HCT116 (cell line): ENCODE measurements around the gene BCKDHB. TPM values are rescaled to one million over a fixed set of nuclear protein-coding genes. Genes with fewer than 3 reads are reported as not detected.

Experiments
- ATAC-seq: fragments of 200-7000 bp; cut with Tn5 transposase; 2 replicates; pipeline ENCODE4 v1.9.1; 2020; ENCODE audit warnings: mild to moderate bottlenecking, moderate library complexity
- BruUV-seq: library from RNA; stranded (reverse); fragments of 400-500 nt; replicated peaks from 2 replicates; lab custom pipeline; 2021; lab: Mats Ljungman, UMichigan
- CTCF ChIA-PET: fragments of 300-600 bp; sonication (Branson Sonifier 250); formaldehyde crosslinking; loops from one replicate; lab custom pipeline; 2021; ENCODE audit warnings: antibody characterized with exemption; lab: Charles Lee
- POLR2A ChIA-PET: fragments of 300-600, 350-600 bp; sonication (Branson Sonifier 250); formaldehyde crosslinking; loops from one replicate; lab custom pipeline; 2021; ENCODE audit warnings: antibody characterized with exemption; lab: Charles Lee
- RAD21 ChIA-PET, 2 experiments: fragments of 300-600 bp; sonication (Branson Sonifier 250); formaldehyde crosslinking; loops; one replicate each; lab custom pipeline; 2023; ENCODE audit warnings: low total read pairs in 2 of 2; ENCODE audit not compliant: uncharacterized antibody in 2 of 2, unreplicated experiment in 2 of 2, low non-redundant PET in 1 of 2; lab: Charles Lee
- DNase-seq: peaks from one replicate; pipeline ENCODE4 v3.0.0-alpha.2; 2010; ENCODE audit warnings: low read depth, low spot score
- H2AFZ ChIP-seq: fragments of 200-600 bp; shearing (Covaris generic), sonication (generic); 2 replicates; pipeline ENCODE4 v1.6.1; 2017; ENCODE audit warnings: low read depth, mixed run types, mixed read lengths, antibody characterized with exemption, low read length; ENCODE audit not compliant: poor library complexity, severe bottlenecking
- H3K27ac ChIP-seq: 2 replicates; pipeline ENCODE4 v1.5.1; 2012; ENCODE audit warnings: low read depth, low read length
- H3K27me3 ChIP-seq: fragments of 200-600 bp; sonication (generic); 2 replicates; pipeline ENCODE4 v1.6.1; 2016; ENCODE audit warnings: mixed run types, low read length, mixed read lengths; ENCODE audit not compliant: insufficient read depth
- H3K36me3 ChIP-seq, 2 experiments: fragments of 200-500 bp in 1 of 2; fragments of 200-600 bp in 1 of 2; sonication (Bioruptor generic) in 1 of 2; sonication (generic) in 1 of 2; 2 replicates each; pipeline versions ENCODE4 v1.5.1 to v1.6.1; 2014 to 2016; ENCODE audit warnings: low read length in 2 of 2, inconsistent platforms in 1 of 2, mixed read lengths in 1 of 2, mixed run types in 1 of 2; ENCODE audit not compliant: insufficient read depth in 2 of 2, control insufficient read depth in 1 of 2
- H3K4me1 ChIP-seq, 2 experiments: fragments of 200-600 bp in 1 of 2; sonication (generic) in 1 of 2; 2 replicates each; pipeline versions ENCODE4 v1.5.1 to v1.6.1; 2012 to 2017; ENCODE audit warnings: low read length in 2 of 2, inconsistent platforms in 1 of 2, mild to moderate bottlenecking in 1 of 2, mixed read lengths in 1 of 2, mixed run types in 1 of 2, moderate library complexity in 1 of 2; ENCODE audit not compliant: insufficient read depth in 2 of 2, control insufficient read depth in 1 of 2
- H3K4me2 ChIP-seq: fragments of 200-600 bp; sonication (generic); 2 replicates; pipeline ENCODE4 v1.6.1; 2017; ENCODE audit warnings: mixed run types, low read length, mixed read lengths
- H3K4me3 ChIP-seq, 2 experiments: fragments of 200-600 bp in 1 of 2; sonication (generic) in 1 of 2; replicated peaks in 1 of 2; 2 replicates each; pipeline ENCODE4 v1.5.1; 2011 to 2016; ENCODE audit warnings: low read length in 2 of 2, control low read depth in 1 of 2, low read depth in 1 of 2, mild to moderate bottlenecking in 1 of 2, mixed read lengths in 1 of 2, mixed run types in 1 of 2
- H3K79me2 ChIP-seq: fragments of 200-600 bp; sonication (generic); 2 replicates; pipeline ENCODE4 v1.6.1; 2017; ENCODE audit warnings: mild to moderate bottlenecking, mixed run types, low read length, moderate library complexity, mixed read lengths; ENCODE audit not compliant: insufficient read depth
- H3K9ac ChIP-seq: fragments of 200-600 bp; sonication (generic); 2 replicates; pipeline ENCODE4 v1.6.1; 2016; ENCODE audit warnings: low read length, mixed read lengths
- H3K9me2 ChIP-seq: fragments of 200-600 bp; sonication (generic), shearing (Covaris generic); 2 replicates; pipeline ENCODE4 v1.6.1; 2017; ENCODE audit warnings: mixed run types, mild to moderate bottlenecking, moderate library complexity; ENCODE audit not compliant: insufficient read depth
- H3K9me3 ChIP-seq, 2 experiments: fragments of 200-500 bp in 1 of 2; fragments of 200-600 bp in 1 of 2; sonication (Bioruptor generic) in 1 of 2; sonication (generic) in 1 of 2; 2 replicates each; pipeline ENCODE4 v1.6.1; 2014 to 2017; ENCODE audit warnings: low read length in 2 of 2, mixed read lengths in 2 of 2, inconsistent platforms in 1 of 2, low read depth in 1 of 2, mild to moderate bottlenecking in 1 of 2, mixed run types in 1 of 2, moderate library complexity in 1 of 2; ENCODE audit not compliant: control insufficient read depth in 1 of 2, insufficient read depth in 1 of 2
- H4K20me1 ChIP-seq: fragments of 200-600 bp; sonication (generic), shearing (Covaris generic); 2 replicates; pipeline ENCODE4 v1.6.1; 2017; ENCODE audit warnings: mixed run types, mild to moderate bottlenecking, moderate library complexity; ENCODE audit not compliant: insufficient read depth
- EGR1 ChIP-seq: IDR thresholded peaks from 2 replicates; pipeline ENCODE4 v1.6.1; 2012; ENCODE audit warnings: low read depth
- EZH2 ChIP-seq: fragments of 200-600 bp; sonication (generic); IDR thresholded peaks from 2 replicates; pipeline ENCODE4 v1.6.1; 2017; ENCODE audit warnings: antibody characterized with exemption, mixed run types
- JUND ChIP-seq: IDR thresholded peaks from 2 replicates; pipeline ENCODE4 v1.6.1; 2012
- POLR2AphosphoS5 ChIP-seq: IDR thresholded peaks from 2 replicates; pipeline ENCODE4 v1.6.1; 2011; ENCODE audit warnings: mild to moderate bottlenecking, low read depth, low read length, moderate library complexity
- intact Hi-C: fragments of 100-400 bp; cut with micrococcal nuclease; formaldehyde crosslinking; loops from 2 replicates; pipeline ENCODE4 v1.10.0; 2022
- total RNA-seq: library from RNA; stranded (reverse); gene quantifications from one replicate; pipeline ENCODE4 v1.2.1, GENCODE V29; 2021; ENCODE audit not compliant: unreplicated experiment
- TF ChIP-seq, protein P1 (sequence below), 3 experiments: fragments of 200-600 bp in 1 of 3; sonication (generic) in 1 of 3; IDR thresholded peaks in 2 of 3; conservative IDR thresholded peaks in 1 of 3; 2 replicates each; pipeline ENCODE4 v1.5.1; 2012 to 2017; ENCODE audit warnings: low read depth in 2 of 3, low read length in 2 of 3, antibody characterized with exemption in 1 of 3, borderline replicate concordance in 1 of 3, control low read depth in 1 of 3, mild to moderate bottlenecking in 1 of 3, mixed read lengths in 1 of 3, mixed run types in 1 of 3, moderate library complexity in 1 of 3; ENCODE audit not compliant: insufficient read depth in 1 of 3
- TF ChIP-seq, protein P2 (sequence below): IDR thresholded peaks from 2 replicates; pipeline ENCODE4 v1.6.1; 2012
- TF ChIP-seq, protein P3 (sequence below): IDR thresholded peaks from 2 replicates; pipeline ENCODE4 v1.6.1; 2011; ENCODE audit warnings: mild to moderate bottlenecking, low read length, moderate library complexity; ENCODE audit not compliant: insufficient replicate concordance; ENCODE audit errors: extremely low read depth
- TF ChIP-seq, protein P4 (sequence below): IDR thresholded peaks from 2 replicates; pipeline ENCODE4 v1.6.1; 2012; ENCODE audit warnings: low read depth

BCKDHB gene
- total RNA-seq, 1 experiment from 2014 or later: 11.2 TPM

DNA sequence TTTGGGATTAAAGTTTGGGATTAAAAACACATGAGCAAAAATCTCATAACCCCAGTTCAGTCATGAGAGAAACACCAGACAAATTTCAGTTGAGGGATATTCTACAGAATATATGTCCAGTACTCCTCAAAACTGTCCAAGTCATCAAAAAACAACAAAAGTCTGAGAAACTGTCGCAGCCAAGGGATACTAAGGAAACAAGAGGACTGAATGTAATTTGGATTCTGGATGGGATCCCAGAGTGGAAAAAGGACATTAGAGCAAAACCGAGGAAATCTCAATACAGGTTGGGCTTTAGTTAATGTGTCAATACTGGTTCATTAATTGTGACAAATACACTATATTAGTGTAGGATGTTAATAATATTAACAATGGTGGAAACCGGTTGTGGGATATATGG, 219.3 kb downstream of the BCKDHB start:
- no peak overlapping the region for H3K4me3 ChIP-seq
- TF ChIP-seq, protein P1, sequence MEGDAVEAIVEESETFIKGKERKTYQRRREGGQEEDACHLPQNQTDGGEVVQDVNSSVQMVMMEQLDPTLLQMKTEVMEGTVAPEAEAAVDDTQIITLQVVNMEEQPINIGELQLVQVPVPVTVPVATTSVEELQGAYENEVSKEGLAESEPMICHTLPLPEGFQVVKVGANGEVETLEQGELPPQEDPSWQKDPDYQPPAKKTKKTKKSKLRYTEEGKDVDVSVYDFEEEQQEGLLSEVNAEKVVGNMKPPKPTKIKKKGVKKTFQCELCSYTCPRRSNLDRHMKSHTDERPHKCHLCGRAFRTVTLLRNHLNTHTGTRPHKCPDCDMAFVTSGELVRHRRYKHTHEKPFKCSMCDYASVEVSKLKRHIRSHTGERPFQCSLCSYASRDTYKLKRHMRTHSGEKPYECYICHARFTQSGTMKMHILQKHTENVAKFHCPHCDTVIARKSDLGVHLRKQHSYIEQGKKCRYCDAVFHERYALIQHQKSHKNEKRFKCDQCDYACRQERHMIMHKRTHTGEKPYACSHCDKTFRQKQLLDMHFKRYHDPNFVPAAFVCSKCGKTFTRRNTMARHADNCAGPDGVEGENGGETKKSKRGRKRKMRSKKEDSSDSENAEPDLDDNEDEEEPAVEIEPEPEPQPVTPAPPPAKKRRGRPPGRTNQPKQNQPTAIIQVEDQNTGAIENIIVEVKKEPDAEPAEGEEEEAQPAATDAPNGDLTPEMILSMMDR (IDR thresholded peaks at IDR 0.05 in 2 of 3, conservative IDR thresholded peaks at IDR 0.05 in 1 of 3; ENCODE audit: borderline replicate concordance in 1 of 3, insufficient read depth in 1 of 3, low read depth in 2 of 3, low read length in 2 of 3): no peak
- TF ChIP-seq, protein P2, sequence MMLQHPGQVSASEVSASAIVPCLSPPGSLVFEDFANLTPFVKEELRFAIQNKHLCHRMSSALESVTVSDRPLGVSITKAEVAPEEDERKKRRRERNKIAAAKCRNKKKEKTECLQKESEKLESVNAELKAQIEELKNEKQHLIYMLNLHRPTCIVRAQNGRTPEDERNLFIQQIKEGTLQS: no peak
- TF ChIP-seq JUND: no peak
- TF ChIP-seq POLR2AphosphoS5: no peak
- no peak for TF ChIP-seq EZH2
- TF ChIP-seq, protein P3, sequence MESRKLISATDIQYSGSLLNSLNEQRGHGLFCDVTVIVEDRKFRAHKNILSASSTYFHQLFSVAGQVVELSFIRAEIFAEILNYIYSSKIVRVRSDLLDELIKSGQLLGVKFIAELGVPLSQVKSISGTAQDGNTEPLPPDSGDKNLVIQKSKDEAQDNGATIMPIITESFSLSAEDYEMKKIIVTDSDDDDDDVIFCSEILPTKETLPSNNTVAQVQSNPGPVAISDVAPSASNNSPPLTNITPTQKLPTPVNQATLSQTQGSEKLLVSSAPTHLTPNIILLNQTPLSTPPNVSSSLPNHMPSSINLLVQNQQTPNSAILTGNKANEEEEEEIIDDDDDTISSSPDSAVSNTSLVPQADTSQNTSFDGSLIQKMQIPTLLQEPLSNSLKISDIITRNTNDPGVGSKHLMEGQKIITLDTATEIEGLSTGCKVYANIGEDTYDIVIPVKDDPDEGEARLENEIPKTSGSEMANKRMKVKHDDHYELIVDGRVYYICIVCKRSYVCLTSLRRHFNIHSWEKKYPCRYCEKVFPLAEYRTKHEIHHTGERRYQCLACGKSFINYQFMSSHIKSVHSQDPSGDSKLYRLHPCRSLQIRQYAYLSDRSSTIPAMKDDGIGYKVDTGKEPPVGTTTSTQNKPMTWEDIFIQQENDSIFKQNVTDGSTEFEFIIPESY: no peak
- TF ChIP-seq EGR1: no peak
- TF ChIP-seq, protein P4, sequence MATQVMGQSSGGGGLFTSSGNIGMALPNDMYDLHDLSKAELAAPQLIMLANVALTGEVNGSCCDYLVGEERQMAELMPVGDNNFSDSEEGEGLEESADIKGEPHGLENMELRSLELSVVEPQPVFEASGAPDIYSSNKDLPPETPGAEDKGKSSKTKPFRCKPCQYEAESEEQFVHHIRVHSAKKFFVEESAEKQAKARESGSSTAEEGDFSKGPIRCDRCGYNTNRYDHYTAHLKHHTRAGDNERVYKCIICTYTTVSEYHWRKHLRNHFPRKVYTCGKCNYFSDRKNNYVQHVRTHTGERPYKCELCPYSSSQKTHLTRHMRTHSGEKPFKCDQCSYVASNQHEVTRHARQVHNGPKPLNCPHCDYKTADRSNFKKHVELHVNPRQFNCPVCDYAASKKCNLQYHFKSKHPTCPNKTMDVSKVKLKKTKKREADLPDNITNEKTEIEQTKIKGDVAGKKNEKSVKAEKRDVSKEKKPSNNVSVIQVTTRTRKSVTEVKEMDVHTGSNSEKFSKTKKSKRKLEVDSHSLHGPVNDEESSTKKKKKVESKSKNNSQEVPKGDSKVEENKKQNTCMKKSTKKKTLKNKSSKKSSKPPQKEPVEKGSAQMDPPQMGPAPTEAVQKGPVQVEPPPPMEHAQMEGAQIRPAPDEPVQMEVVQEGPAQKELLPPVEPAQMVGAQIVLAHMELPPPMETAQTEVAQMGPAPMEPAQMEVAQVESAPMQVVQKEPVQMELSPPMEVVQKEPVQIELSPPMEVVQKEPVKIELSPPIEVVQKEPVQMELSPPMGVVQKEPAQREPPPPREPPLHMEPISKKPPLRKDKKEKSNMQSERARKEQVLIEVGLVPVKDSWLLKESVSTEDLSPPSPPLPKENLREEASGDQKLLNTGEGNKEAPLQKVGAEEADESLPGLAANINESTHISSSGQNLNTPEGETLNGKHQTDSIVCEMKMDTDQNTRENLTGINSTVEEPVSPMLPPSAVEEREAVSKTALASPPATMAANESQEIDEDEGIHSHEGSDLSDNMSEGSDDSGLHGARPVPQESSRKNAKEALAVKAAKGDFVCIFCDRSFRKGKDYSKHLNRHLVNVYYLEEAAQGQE: no peak
- TF ChIP-seq, all 23 proteins: peak for 0
- Histone ChIP-seq H3K79me2 (no peaks in the 10 kb centered on the region), H2AFZ (no peak overlapping the region), H3K27ac (no peak overlapping the region), H3K9ac (no peak overlapping the region), H4K20me1 (no peaks in the 10 kb centered on the region), H3K4me1 (no peaks in the 10 kb centered on the region), H3K36me3 (no peaks in the 10 kb centered on the region), H3K9me3 (no peaks in the 10 kb centered on the region), H3K4me2 (no peak overlapping the region), H3K9me2 (no peaks in the 10 kb centered on the region), H3K27me3 (no peaks in the 10 kb centered on the region)
- no peak for ATAC-seq
- ChIA-PET RAD21 (no interaction called here), CTCF (no interaction called here), POLR2A (no interaction called here)
- DNase-seq: no peak
- BruUV-seq: no TSS peak
- intact Hi-C loops: no loop called here
